Natural killer cell (primary cell): Measurements from ENCODE around the gene MORN1. TPM values are rescaled to one million over a fixed set of nuclear protein-coding genes. Genes with fewer than 3 reads are reported as not detected.

Source experiments
- ATAC-seq, 3 donors: fragments of 150-1000 bp in 2 of 3; fragments of 200-7000 bp in 1 of 3; cut with Tn5 transposase; 1 replicate in 1 of 3; 2 replicates in 2 of 3; pipeline ENCODE4 v1.10.0; 2021; ENCODE audit warnings: mild to moderate bottlenecking in 2 of 3, moderate library complexity in 2 of 3
- DNase-seq, 2 donors: peaks; one replicate each; pipeline versions ENCODE4 v3.0.0 to v3.0.0-alpha.2; 2013 to 2021; ENCODE audit warnings: mixed read lengths in 1 of 2
- H3K27ac ChIP-seq: one replicate; pipeline ENCODE4 v1.5.1; 2013; ENCODE audit warnings: mild to moderate bottlenecking, low read length
- H3K27me3 ChIP-seq: one replicate; pipeline ENCODE4 v1.6.1; 2013; ENCODE audit warnings: low read length; ENCODE audit not compliant: control insufficient read depth, insufficient read depth
- H3K36me3 ChIP-seq: one replicate; pipeline ENCODE4 v1.6.1; 2013; ENCODE audit warnings: low read length; ENCODE audit not compliant: control insufficient read depth, insufficient read depth
- H3K4me1 ChIP-seq: one replicate; pipeline ENCODE4 v1.6.1; 2013; ENCODE audit warnings: low read length; ENCODE audit not compliant: control insufficient read depth, insufficient read depth
- H3K4me3 ChIP-seq: one replicate; pipeline ENCODE4 v1.5.1; 2013; ENCODE audit warnings: low read length
- H3K9me3 ChIP-seq: one replicate; pipeline ENCODE4 v1.6.1; 2013; ENCODE audit warnings: low read length; ENCODE audit not compliant: control insufficient read depth, insufficient read depth
- H3K27ac Mint-ChIP-seq, 2 donors: one replicate each; pipeline ENCODE4 v1.8.0; 2022; ENCODE audit warnings: mild to moderate bottlenecking in 2 of 2, mixed read lengths in 2 of 2, moderate library complexity in 1 of 2
- H3K27me3 Mint-ChIP-seq, 2 donors: one replicate each; pipeline ENCODE4 v1.8.0; 2022; ENCODE audit warnings: low read depth in 2 of 2, mixed read lengths in 2 of 2
- H3K36me3 Mint-ChIP-seq: one replicate; pipeline ENCODE4 v1.8.0; 2022; ENCODE audit warnings: mixed read lengths
- H3K4me1 Mint-ChIP-seq, 2 donors: one replicate each; pipeline ENCODE4 v1.8.0; 2022; ENCODE audit warnings: mixed read lengths in 2 of 2
- H3K4me3 Mint-ChIP-seq: one replicate; pipeline ENCODE4 v1.8.0; 2022; ENCODE audit warnings: mild to moderate bottlenecking, moderate library complexity, mixed read lengths
- H3K9me3 Mint-ChIP-seq, 2 donors: one replicate each; pipeline ENCODE4 v1.8.0; 2022; ENCODE audit warnings: mixed read lengths in 2 of 2
- WGBS: methylation state at CpG from one replicate; pipeline ENCODE4 v1.1.7; 2013; ENCODE audit warnings: missing lambda C conversion rate; ENCODE audit not compliant: insufficient coverage; 5-methylcytosine and 5-hydroxymethylcytosine counted together
- intact Hi-C: fragments of 100-400 bp; cut with micrococcal nuclease; formaldehyde crosslinking; loops from one replicate; pipeline ENCODE4 v1.14.2; 2022
- total RNA-seq, 4 donors: library from RNA; stranded (reverse); fragments of 120-200 nt in 1 of 4; gene quantifications; one replicate each; pipeline versions ENCODE4 v1.2.3 to v1.2.4, GENCODE V29; 2013 to 2022
- TF ChIP-seq, protein P1 (sequence below): fragments of 200-600 bp; IDR thresholded peaks from one replicate; pipeline ENCODE4 v1.8.0; 2022; ENCODE audit warnings: antibody characterized with exemption

MORN1 gene
- total RNA-seq, 3 donors from 2014 or later (not counting 1 experiment from before 2014, with no cell fraction given), result 8.0 to 9.3 (median 8.8) TPM

GRCh38 chr1:2317230-2318065 lies 73.9 kb downstream of the MORN1 start:
- H3K9me3 Mint-ChIP-seq, result no peaks in the 10 kb centered on the region
- TF ChIP-seq, protein P1, sequence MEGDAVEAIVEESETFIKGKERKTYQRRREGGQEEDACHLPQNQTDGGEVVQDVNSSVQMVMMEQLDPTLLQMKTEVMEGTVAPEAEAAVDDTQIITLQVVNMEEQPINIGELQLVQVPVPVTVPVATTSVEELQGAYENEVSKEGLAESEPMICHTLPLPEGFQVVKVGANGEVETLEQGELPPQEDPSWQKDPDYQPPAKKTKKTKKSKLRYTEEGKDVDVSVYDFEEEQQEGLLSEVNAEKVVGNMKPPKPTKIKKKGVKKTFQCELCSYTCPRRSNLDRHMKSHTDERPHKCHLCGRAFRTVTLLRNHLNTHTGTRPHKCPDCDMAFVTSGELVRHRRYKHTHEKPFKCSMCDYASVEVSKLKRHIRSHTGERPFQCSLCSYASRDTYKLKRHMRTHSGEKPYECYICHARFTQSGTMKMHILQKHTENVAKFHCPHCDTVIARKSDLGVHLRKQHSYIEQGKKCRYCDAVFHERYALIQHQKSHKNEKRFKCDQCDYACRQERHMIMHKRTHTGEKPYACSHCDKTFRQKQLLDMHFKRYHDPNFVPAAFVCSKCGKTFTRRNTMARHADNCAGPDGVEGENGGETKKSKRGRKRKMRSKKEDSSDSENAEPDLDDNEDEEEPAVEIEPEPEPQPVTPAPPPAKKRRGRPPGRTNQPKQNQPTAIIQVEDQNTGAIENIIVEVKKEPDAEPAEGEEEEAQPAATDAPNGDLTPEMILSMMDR, result no peak
- Histone ChIP-seq H3K9me3 (no peaks in the 10 kb centered on the region), H3K4me1 (peaks cover 43% of the 10 kb centered on the region), H3K27me3 (no peaks in the 10 kb centered on the region), H3K27ac (no peak overlapping the region), H3K4me3 (no peak overlapping the region), H3K36me3 (no peaks in the 10 kb centered on the region)
- no peak for DNase-seq
- no peaks in the 10 kb centered on the region for H3K36me3 Mint-ChIP-seq
- peak overlapping the region; percentile 36 for H3K4me3 Mint-ChIP-seq
- H3K4me1 Mint-ChIP-seq, result peaks cover 0 to 14% of the 10 kb centered on the region in 2 donors
- intact Hi-C loops, result no loop called here
- WGBS, result 96% methylated on average over 32 of the region's 32 CpGs
- no peak overlapping the region for H3K27ac Mint-ChIP-seq
- H3K27me3 Mint-ChIP-seq, result no peaks in the 10 kb centered on the region
- ATAC-seq, result no peak

DNA sequence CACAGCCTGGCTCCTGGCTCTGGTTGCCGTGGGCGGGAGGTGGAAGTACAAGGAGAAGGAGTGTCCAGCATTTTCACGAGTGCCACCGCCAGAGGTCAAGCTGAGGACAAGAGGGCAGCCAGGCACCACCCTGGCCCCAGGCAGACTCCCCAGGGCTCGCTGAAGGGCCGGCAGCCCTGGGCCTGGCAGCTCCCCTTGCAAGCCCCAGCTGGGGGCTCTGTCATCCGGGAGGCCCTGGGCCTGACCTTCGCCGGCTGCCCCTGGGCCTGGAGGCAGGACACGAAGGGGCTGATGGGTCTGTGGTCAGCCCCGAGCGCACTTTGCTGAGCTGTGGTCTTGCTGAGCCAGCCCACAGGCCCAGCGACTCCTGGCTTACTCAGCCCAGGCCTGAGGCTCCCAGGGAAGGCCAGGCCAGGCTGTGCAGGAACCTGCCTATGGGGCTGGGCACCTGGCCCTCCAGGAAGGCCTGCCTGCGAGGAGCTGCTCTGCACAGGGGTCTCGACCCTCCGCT lies 74.8 kb downstream of the MORN1 start:
- 80% methylated on average over 16 of the region's 16 CpGs for WGBS
- no peaks in the 10 kb centered on the region for H3K9me3 Mint-ChIP-seq
- no peaks in the 10 kb centered on the region for H3K27me3 Mint-ChIP-seq
- H3K27me3 ChIP-seq, result no peaks in the 10 kb centered on the region
- H3K36me3 ChIP-seq, result no peaks in the 10 kb centered on the region
- H3K27ac Mint-ChIP-seq, result no peak overlapping the region
- intact Hi-C loops, result no loop called here
- H3K36me3 Mint-ChIP-seq, result no peaks in the 10 kb centered on the region
- no peak for DNase-seq
- no peaks in the 10 kb centered on the region for H3K9me3 ChIP-seq
- H3K4me3 Mint-ChIP-seq, result no peak overlapping the region
- no peak for ATAC-seq
- peaks cover 53% of the 10 kb centered on the region for H3K4me1 ChIP-seq
- no peak overlapping the region for H3K27ac ChIP-seq
- no peak overlapping the region for H3K4me3 ChIP-seq
- TF ChIP-seq, protein P1, result no peak
- H3K4me1 Mint-ChIP-seq, result peaks cover 0 to 17% of the 10 kb centered on the region in 2 donors

DNA sequence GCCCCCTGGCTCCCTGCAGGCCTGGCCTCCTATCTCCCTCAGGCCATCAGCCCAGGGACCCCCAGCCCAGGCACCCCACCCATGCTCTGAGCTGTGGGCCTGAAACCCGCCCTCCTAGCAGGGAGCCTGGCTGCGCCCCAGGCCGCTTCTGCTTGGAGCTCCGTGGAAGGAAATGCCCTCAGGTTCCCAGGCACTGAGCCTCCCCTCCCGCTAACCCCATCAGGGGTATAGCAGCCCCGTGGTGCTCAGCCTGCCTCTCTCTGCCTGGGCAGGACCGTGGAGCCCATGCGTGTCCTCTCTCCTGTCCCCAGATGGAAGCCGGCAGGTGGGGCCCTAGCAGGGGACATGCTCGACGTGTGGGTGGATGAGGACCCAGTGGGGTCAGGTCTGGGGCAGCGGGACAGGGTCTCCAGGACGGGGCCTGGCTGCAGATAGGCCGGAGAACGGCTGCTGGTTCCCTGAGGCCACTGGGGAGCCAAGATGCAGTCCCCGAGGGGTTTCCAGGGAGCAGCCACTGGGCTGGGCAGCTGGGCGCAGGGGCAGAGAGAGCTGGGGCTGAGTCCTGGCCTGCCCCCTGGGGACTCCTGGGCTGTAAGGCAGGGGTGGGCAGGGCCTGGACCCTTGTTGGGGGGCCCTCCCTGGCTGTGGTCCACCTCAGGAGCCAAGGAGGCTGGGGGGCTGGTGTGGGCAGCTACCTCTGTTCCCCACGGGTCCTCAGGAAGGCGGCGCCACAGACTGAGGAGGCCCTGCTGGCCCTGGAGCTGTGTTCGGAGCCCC lies 75.5 kb downstream of the MORN1 start:
- no peaks in the 10 kb centered on the region for H3K27me3 Mint-ChIP-seq
- no peaks in the 10 kb centered on the region for H3K27me3 ChIP-seq
- intact Hi-C loops, result loop anchor here (2.0 kb wide), 1 partner anchor 15 kb away; no protein-coding TSS in a partner anchor
- H3K36me3 Mint-ChIP-seq, result no peaks in the 10 kb centered on the region
- H3K36me3 ChIP-seq, result no peaks in the 10 kb centered on the region
- H3K4me1 Mint-ChIP-seq, result peaks cover 0 to 17% of the 10 kb centered on the region in 2 donors
- DNase-seq (peak in 1 of 2 donors; percentile 50), ATAC-seq (no peak)
- H3K27ac ChIP-seq, result peak overlapping the region; percentile 83
- TF ChIP-seq, protein P1, result no peak
- H3K4me3 Mint-ChIP-seq, result peak overlapping the region; percentile 66
- peak overlapping the region; percentile 47 for H3K4me3 ChIP-seq
- H3K9me3 Mint-ChIP-seq, result no peaks in the 10 kb centered on the region
- H3K4me1 ChIP-seq, result peaks cover 58% of the 10 kb centered on the region
- 66% methylated on average over 21 of the region's 21 CpGs for WGBS
- peak overlapping the region; percentile 69 to 83 for H3K27ac Mint-ChIP-seq
- no peaks in the 10 kb centered on the region for H3K9me3 ChIP-seq
